A549 treated with DMSO at 1 μM for 4 hours (cell line): ENCODE data around the gene TRIM41. TPM values are rescaled to one million over a fixed set of nuclear protein-coding genes. Genes with fewer than 3 reads are reported as not detected.

Source experiments
- total RNA-seq: library from RNA; stranded (reverse); fragments of 200-300 nt; extraction: Qiagen RNA extraction; gene quantifications from 5 replicates; pipeline ENCODE4 v1.2.3, GENCODE V29; 2022; ENCODE audit warnings: low read depth

The TRIM41 gene
- total RNA-seq, result 22.2 to 31.2 TPM (median 27.6 TPM) in 5 replicates

DNA sequence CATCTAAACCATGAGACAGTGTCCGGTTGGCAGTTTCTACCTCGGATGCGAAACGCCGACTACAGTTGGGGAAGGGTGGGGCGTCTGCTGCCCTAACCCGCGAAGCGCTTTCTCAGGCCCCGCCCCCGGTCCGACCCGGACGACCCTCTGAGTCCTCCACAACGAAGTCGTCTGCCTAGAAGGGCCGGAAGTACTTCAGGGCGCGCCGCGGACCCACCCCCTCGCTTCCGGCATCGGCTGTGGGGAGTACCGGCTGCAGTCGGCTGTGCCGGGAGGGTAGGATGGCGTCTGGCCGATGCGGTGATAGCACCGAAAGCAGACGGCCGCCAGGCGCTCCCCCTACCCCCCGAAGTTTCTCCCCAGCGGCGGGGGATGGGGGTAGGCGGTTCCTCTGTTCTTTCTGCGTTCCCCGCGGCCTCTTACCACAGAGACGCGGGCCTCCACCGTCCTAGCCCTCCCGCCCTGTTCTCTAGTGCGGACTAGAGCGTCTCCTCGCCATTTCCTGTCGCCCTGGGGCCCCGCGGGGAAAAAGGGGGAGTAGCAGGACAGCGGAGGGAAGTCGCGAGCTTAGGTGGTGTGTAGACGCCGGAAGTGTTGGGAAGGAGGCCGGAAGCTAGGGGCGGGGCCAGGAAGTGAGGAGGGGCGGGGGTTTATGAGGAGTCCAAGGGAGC lies at the start of gene TRIM41:
TSS of gene TRIM41 (plus strand) at position 224 of the 671 bp plus-strand sequence. CDS start 719 bp downstream, outside the sequence.

DNA sequence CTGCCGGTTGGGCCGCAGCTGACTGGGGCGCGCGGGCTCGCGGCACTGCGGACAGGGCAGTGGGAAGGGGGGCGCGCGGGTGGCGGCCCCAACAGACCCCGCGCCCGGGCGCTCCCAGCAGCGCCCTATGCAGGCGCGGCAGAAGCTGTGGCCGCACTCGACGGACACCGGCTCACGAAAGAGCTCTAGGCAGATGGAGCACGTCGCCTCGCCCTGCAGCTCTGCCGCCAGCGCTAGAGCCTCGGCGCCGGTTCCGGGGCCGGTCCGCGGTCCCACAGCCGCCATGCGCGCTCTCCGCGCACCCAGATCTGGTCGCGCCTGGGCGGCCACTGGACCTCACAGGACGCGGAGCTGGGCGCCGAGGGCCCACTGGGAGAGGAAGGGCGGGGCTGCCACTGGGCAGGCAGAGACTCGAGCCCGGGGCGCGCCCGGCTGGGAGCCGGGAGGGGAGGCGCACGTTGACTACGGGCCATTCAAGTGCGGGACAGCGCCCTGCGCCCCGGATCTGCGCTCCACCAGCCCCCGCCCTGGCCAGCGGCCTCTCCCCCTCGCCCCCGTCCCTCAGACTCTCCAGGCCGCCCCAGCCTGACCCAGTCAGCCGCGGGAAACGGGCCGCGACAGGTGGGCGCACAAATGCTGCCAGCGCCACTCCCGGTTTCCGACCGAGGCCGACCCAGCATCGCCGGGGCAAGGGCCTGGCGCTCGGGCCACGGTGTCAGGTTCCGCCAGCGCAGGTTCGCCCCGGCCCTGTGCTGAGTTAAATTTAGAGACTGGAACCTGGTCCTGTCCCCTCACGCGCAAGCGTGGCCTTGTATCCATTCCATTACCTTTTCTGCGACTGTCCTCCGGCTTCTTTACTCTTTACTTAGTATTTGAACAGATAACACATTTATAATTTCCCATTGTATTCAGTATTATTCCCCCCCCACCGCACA lies 18.0 kb upstream of the TRIM41 start, which contains the start of gene TRIM7:
TSS of gene TRIM7 (minus strand) at position 371 of the 935 bp plus-strand sequence. CDS start at position 285, 86 bp downstream.

DNA sequence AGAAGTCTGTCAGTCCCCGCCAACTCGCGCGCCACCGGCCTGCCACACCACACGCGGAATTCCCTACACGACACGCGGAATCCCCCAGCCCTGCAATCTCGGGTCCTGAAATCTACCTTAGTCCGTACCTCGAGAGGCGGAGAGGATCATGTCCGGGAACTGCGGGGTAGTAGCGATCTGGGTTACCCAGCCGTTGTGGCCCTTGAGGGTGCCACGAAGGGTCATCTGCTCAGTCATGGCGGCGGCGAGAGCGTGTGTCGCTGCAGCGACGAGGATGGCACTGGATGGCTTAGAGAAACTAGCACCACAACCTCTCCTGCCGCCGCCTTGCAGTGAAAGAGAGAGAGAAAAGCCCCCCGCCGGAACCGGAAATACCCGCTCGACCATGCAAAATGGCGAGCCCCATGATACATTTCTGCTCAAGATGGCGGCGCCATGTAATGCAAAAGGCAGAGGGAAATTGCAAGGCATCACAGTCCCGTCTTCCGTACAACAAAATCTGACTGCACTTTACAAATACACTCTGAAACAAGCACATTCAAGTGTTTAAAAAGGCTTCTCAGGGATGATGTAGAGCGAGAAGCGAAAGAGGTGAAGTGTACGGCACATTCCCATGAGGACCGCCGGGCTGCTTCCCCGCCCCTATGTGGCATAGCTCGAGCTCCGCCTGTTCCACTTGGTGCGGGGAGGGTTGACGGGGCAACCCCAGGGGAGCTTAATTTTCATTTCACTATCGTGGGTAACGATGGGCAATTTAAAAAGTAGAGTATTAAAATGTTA lies 20.7 kb downstream of the TRIM41 start, which contains the start of gene RACK1:
TSS of gene RACK1 (minus strand) at position 343 of the 780 bp plus-strand sequence. CDS start at position 237, 106 bp downstream.

DNA sequence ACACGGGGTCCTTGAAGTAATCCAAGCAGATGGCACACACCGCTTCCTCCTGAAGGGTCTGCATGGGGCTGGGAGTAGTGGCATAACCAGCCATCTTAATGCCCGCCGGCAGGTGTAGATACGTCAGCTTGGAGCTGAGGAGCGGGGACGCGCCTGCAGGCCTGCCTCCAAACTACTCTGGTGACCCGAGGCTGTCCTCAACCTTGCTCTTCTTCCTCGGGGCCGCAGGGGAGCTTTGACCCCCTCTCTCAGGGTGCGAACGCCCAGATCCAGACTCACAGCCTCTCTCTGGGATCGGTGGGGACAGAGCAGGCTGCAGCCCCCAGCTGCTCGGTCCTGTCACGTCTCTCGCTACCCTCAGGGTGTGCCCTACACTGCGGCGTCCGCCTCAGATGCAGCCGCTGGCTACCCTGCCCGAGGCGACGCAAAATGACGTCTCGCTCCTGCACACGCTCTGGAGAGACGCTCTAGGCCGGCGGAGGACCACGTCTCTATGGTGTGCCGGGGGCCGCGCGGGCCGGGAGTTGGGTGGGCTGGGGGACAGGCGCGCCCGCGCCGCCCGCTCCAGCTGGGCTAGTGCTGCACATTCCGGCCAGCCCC lies 37.7 kb downstream of the TRIM41 start, which contains the start of gene TRIM52:
TSS of gene TRIM52 (minus strand) at position 424 of the 600 bp plus-strand sequence. CDS start at position 94, 330 bp downstream.

Other genes with a start within 250 kb of the TRIM41 start
- gene BTNL3, start 234.4 kb upstream of the TRIM41 start, total RNA-seq, result not detected in 5 replicates
- 0.81 to 1.4 TPM (median 0.87 TPM) in 5 replicates for gene BTNL9, start 183.0 kb upstream of the TRIM41 start, total RNA-seq
- not detected in 5 replicates for gene OR2V1, start 92.1 kb upstream of the TRIM41 start, total RNA-seq
- not detected in 5 replicates for gene OR2V2, start 75.7 kb upstream of the TRIM41 start, total RNA-seq
- 26.8 to 44.6 TPM (median 39.3 TPM) in 5 replicates for gene TRIM7, start 18.1 kb upstream of the TRIM41 start, total RNA-seq
- gene RACK1, start 20.6 kb downstream of the TRIM41 start, total RNA-seq, result 3,029 to 4,315 TPM (median 3,357 TPM) in 5 replicates
- gene TRIM52, start 37.9 kb downstream of the TRIM41 start, total RNA-seq, result 6.5 to 8.6 TPM (median 7.6 TPM) in 5 replicates
- not detected in 5 replicates for gene OR4F3, start 144.0 kb downstream of the TRIM41 start, total RNA-seq